ENCODE data around the gene NSMF.
A peak's percentile ranks its signal among the peaks of the same experiment; 100 is the strongest.

NSMF gene

GRCh38 chr9:137406085-137406760 is 52.9 kb downstream of the NSMF start:
- H3K4me1 ChIP-seq (ENCODE audit: control insufficient read depth, insufficient read depth, low read length), result no peaks in the 10 kb centered on the region
- no peak overlapping the region for H3K4me3 ChIP-seq (ENCODE audit: low read depth, low read length)
- ChIA-PET POLR2A (interaction anchor here (0.6 kb wide), 1 partner anchor 10 kb away, joined by 4 read pairs; no protein-coding TSS in a partner anchor), CTCF (interaction anchor here (0.7 to 0.9 kb wide), 2 partner anchors 120 to 145 kb away, joined by 3 read pairs; no protein-coding TSS in a partner anchor)
- TF ChIP-seq PATZ1 (tag by site-specific recombination; IDR thresholded peaks at IDR 0.05) (peak; percentile 21; the same call in 1 of the 2 replicates), ZNF677 (tag by site-specific recombination; IDR thresholded peaks at IDR 0.05) (no peak), PRDM1 (tag by site-specific recombination; IDR thresholded peaks at IDR 0.05) (peak; percentile 65; the same call in 1 of the 2 replicates), ZNF214 (tag by site-specific recombination; IDR thresholded peaks at IDR 0.05; ENCODE audit: borderline replicate concordance) (no peak), ZNF423 (tag by site-specific recombination; IDR thresholded peaks at IDR 0.05) (no peak)
- H3K9me3 ChIP-seq (ENCODE audit: control insufficient read depth, insufficient read depth, low read depth, low read length), result no peaks in the 10 kb centered on the region
- H3K27ac ChIP-seq (ENCODE audit: extremely low read depth, low read depth, low read length), result no peak overlapping the region
- no peaks in the 10 kb centered on the region for H3K36me3 ChIP-seq (ENCODE audit: control insufficient read depth in 2 of 2, insufficient read depth in 1 of 2, low read length in 2 of 2)

DNA sequence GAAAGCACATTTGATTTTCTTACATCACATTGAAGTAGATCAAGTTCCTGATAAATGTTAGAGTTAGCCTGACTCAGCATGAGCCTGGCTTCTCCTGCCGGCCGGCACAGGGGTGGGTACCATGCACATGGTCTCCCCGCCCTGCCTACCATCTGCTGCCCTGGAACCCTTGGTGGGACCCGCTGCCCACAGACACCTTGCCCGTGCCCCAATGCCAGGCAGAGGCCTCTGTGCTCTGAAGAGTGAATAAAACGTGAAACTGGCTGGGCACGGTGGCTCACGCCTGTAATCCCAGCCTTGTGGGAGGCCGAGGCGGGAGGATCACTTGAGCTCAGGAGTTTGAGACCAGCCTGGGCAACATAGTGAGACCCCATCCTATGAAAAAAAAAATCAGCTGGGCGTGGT is 53.5 kb downstream of the NSMF start:
- no peaks in the 10 kb centered on the region for H3K4me1 ChIP-seq (ENCODE audit: control insufficient read depth, insufficient read depth, low read length)
- 0 out of 2 replicates have a peak, but pooled peaks have one; percentile 29 for TF ChIP-seq HIC1 (tag by site-specific recombination; IDR thresholded peaks at IDR 0.05)
- 0 out of 2 replicates have a peak, but pooled peaks have one; percentile 19 for TF ChIP-seq ZIC2 (tag by site-specific recombination; IDR thresholded peaks at IDR 0.05)
- TF ChIP-seq ATF2 (tag by site-specific recombination; IDR thresholded peaks at IDR 0.05; ENCODE audit: low read depth), result no peak
- peak; percentile 96 for TF ChIP-seq ZNF121 (tag by site-specific recombination; IDR thresholded peaks at IDR 0.05)
- TF ChIP-seq ZNF488 (tag by site-specific recombination; IDR thresholded peaks at IDR 0.05), result no peak
- no peak for TF ChIP-seq ZNF548 (tag by site-specific recombination; IDR thresholded peaks at IDR 0.05)
- TF ChIP-seq SP2 (tag by site-specific recombination; IDR thresholded peaks at IDR 0.05), result no peak
- CTCF ChIA-PET, result interaction anchor here (0.7 to 0.9 kb wide), 2 partner anchors 119 to 144 kb away, joined by 3 read pairs; no protein-coding TSS in a partner anchor
- H3K27ac ChIP-seq (ENCODE audit: extremely low read depth, low read depth, low read length), result no peak overlapping the region
- no peaks in the 10 kb centered on the region for H3K36me3 ChIP-seq (ENCODE audit: control insufficient read depth in 2 of 2, insufficient read depth in 1 of 2, low read length in 2 of 2)
- POLR2A ChIA-PET, result interaction anchor here (0.6 to 1.5 kb wide), 2 partner anchors 10 to 17 kb away, joined by 4 to 5 read pairs; partner anchors contain the start of genes EXD3 and NOXA1
- H3K9me3 ChIP-seq (ENCODE audit: control insufficient read depth, insufficient read depth, low read depth, low read length), result no peaks in the 10 kb centered on the region
- no peak overlapping the region for H3K4me3 ChIP-seq (ENCODE audit: low read depth, low read length)

DNA sequence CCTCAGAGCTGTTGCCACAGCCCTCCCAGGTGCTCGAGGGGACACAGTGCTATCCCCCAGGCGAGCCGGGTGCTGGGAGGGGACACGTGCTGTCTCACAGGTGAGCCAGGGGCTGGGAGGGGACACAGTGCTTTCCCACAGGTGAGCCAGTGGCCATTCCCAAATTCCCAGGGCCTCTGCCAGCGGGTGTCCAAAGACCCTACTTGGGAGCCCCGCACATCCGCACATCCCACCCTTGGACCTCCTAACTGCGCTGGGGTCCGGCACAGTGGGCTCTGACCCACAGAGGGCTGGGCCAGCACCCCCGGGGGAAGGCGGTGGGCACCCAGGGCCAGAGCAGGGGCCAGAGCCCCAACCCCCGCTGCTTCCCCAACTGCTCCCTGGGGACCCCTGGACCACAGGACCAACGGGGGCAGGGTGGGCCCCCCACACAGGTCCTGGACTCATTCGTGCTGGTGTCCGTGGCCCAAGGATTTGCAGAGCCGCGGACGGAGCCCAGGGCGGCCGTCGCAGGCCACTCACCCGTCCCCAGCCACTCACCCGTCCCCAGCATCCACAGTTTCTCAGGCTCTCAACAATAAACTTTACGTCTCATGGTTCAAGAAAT is 54.1 kb downstream of the NSMF start:
- CTCF ChIA-PET, result interaction anchor here (0.6 to 0.9 kb wide), 3 partner anchors 9 to 1142 kb away, joined by 3 read pairs; no protein-coding TSS in a partner anchor
- Histone ChIP-seq H3K27ac (ENCODE audit: extremely low read depth, low read depth, low read length) (no peak overlapping the region), H3K36me3 (ENCODE audit: control insufficient read depth in 2 of 2, insufficient read depth in 1 of 2, low read length in 2 of 2) (no peaks in the 10 kb centered on the region), H3K4me3 (ENCODE audit: low read depth, low read length) (no peak overlapping the region), H3K9me3 (ENCODE audit: control insufficient read depth, insufficient read depth, low read depth, low read length) (no peaks in the 10 kb centered on the region), H3K4me1 (ENCODE audit: control insufficient read depth, insufficient read depth, low read length) (no peaks in the 10 kb centered on the region)
- TF ChIP-seq ZNF138 (tag by site-specific recombination; IDR thresholded peaks at IDR 0.05; ENCODE audit: borderline replicate concordance) (no peak), GLIS2 (tag by site-specific recombination; IDR thresholded peaks at IDR 0.05) (0 out of 2 replicates have a peak, but pooled peaks have one; percentile 22), ZNF513 (tag by site-specific recombination; IDR thresholded peaks at IDR 0.05) (no peak)
- TF ChIP-seq, protein P1, sequence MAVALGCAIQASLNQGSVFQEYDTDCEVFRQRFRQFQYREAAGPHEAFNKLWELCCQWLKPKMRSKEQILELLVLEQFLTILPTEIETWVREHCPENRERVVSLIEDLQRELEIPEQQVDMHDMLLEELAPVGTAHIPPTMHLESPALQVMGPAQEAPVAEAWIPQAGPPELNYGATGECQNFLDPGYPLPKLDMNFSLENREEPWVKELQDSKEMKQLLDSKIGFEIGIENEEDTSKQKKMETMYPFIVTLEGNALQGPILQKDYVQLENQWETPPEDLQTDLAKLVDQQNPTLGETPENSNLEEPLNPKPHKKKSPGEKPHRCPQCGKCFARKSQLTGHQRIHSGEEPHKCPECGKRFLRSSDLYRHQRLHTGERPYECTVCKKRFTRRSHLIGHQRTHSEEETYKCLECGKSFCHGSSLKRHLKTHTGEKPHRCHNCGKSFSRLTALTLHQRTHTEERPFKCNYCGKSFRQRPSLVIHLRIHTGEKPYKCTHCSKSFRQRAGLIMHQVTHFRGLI (tag by site-specific recombination; IDR thresholded peaks at IDR 0.05), result no peak
- POLR2A ChIA-PET, result interaction anchor here (0.6 to 1.5 kb wide), 2 partner anchors 9 to 18 kb away, joined by 4 to 5 read pairs; partner anchors contain the start of genes EXD3 and NOXA1

Measured in HEK293 (cell line).